NB4 (cell line): ENCODE data around the gene SNRPB2.

Source experiments
- DNase-seq: peaks from one replicate; pipeline ENCODE4 v3.0.0; 2010; ENCODE audit warnings: low read depth
- H3K4me3 ChIP-seq: one replicate; pipeline ENCODE4 v1.5.1; 2011; ENCODE audit warnings: mild to moderate bottlenecking, low read depth, low read length, moderate library complexity
- CTCF ChIP-seq: IDR thresholded peaks from one replicate; pipeline ENCODE4 v1.5.1; 2012; ENCODE audit warnings: low read depth, low read length
- MAX ChIP-seq: IDR thresholded peaks from 2 replicates; pipeline ENCODE4 v1.6.1; 2011; ENCODE audit warnings: low read depth, low read length
- MYC ChIP-seq: IDR thresholded peaks from 2 replicates; pipeline ENCODE4 v1.6.1; 2011; ENCODE audit warnings: low read depth, low read length
- POLR2A ChIP-seq: IDR thresholded peaks from 2 replicates; pipeline ENCODE4 v1.6.1; 2011; ENCODE audit warnings: mild to moderate bottlenecking; ENCODE audit not compliant: insufficient read length; ENCODE audit errors: extremely low read depth

The SNRPB2 gene

GRCh38 chr20:16711661-16712258 is 18.1 kb upstream of the SNRPB2 start:
- TF ChIP-seq MYC (no peak), MAX (no peak), POLR2A (no peak), CTCF (no peak)
- DNase-seq: peak; percentile 76

GRCh38 chr20:16712511-16712947 is 17.3 kb upstream of the SNRPB2 start:
- peak; percentile 82 for DNase-seq
- no peak overlapping the region for H3K4me3 ChIP-seq
- TF ChIP-seq CTCF: no peak
- no peak for TF ChIP-seq MAX
- TF ChIP-seq POLR2A: no peak
- TF ChIP-seq MYC: no peak

More at GRCh38 chr20:16711661-16712258, 18.1 kb upstream of the SNRPB2 start:
- no peak overlapping the region for H3K4me3 ChIP-seq

- DNase-seq: peak; percentile 58
- TF ChIP-seq POLR2A (no peak), MYC (no peak), CTCF (no peak), MAX (no peak)
- no peak overlapping the region for H3K4me3 ChIP-seq
Observed at GRCh38 chr20:16713066-16713465, 16.8 kb upstream of the SNRPB2 start.

GRCh38 chr20:16714242-16714641 is 15.6 kb upstream of the SNRPB2 start:
- DNase-seq: no peak

GRCh38 chr20:16714751-16715150 is 15.1 kb upstream of the SNRPB2 start:
- no peak overlapping the region for H3K4me3 ChIP-seq
- no peak for TF ChIP-seq POLR2A
- TF ChIP-seq MYC: no peak
- no peak for TF ChIP-seq MAX
- no peak for TF ChIP-seq CTCF
- DNase-seq: no peak

More at GRCh38 chr20:16714242-16714641, 15.6 kb upstream of the SNRPB2 start:
- TF ChIP-seq MYC (no peak), MAX (no peak), POLR2A (no peak), CTCF (no peak)
- H3K4me3 ChIP-seq: no peak overlapping the region
